Dedifferentiated amniotic fluid mesenchymal stem cell (primary cell): ENCODE data around the gene F10.

Experiments used
- DNase-seq: peaks from one replicate; pipeline ENCODE4 v3.0.0-alpha.2; 2016; ENCODE audit errors: extremely low spot score

F10 gene

GRCh38 chr13:113171250-113172125 is 48.9 kb downstream of the F10 start:
- DNase-seq: no peak

- no peak for DNase-seq
Observed at GRCh38 chr13:113172419-113172926, 49.9 kb downstream of the F10 start.

- no peak for DNase-seq
Observed at GRCh38 chr13:113176280-113176679, 53.7 kb downstream of the F10 start.

GRCh38 chr13:113176822-113177221 is 54.2 kb downstream of the F10 start:
- no peak for DNase-seq

- DNase-seq: peak; percentile 86
Observed at GRCh38 chr13:113178070-113178895, 55.7 kb downstream of the F10 start.

GRCh38 chr13:113178896-113179167 is 56.2 kb downstream of the F10 start:
- DNase-seq: no peak

GRCh38 chr13:113179374-113180230 is 57.0 kb downstream of the F10 start:
- DNase-seq: no peak

GRCh38 chr13:113182046-113182445 is 59.4 kb downstream of the F10 start:
- no peak for DNase-seq

- DNase-seq: no peak
Observed at GRCh38 chr13:113183450-113184129, 61.0 kb downstream of the F10 start.

- no peak for DNase-seq
Observed at GRCh38 chr13:113184568-113185440, 62.2 kb downstream of the F10 start.

- DNase-seq: no peak
Observed at GRCh38 chr13:113186061-113186900, 63.7 kb downstream of the F10 start.

GRCh38 chr13:113187263-113187669 is 64.7 kb downstream of the F10 start:
- DNase-seq: peak; percentile 97

GRCh38 chr13:113187883-113188665 is 65.5 kb downstream of the F10 start:
- no peak for DNase-seq

- DNase-seq: no peak
Observed at GRCh38 chr13:113190181-113190580, 67.6 kb downstream of the F10 start.

GRCh38 chr13:113192279-113192678 is 69.7 kb downstream of the F10 start:
- no peak for DNase-seq

- DNase-seq: no peak
Observed at GRCh38 chr13:113192902-113193301, 70.3 kb downstream of the F10 start.

GRCh38 chr13:113195360-113195759 is 72.8 kb downstream of the F10 start:
- no peak for DNase-seq

GRCh38 chr13:113196970-113197737 is 74.6 kb downstream of the F10 start:
- no peak for DNase-seq
